Glutamatergic neuron (in vitro differentiated cells): ENCODE data around the gene VPS11. TPM values are rescaled to one million over a fixed set of nuclear protein-coding genes. Genes with fewer than 3 reads are reported as not detected.

Source experiments
- DNase-seq: peaks from one replicate; pipeline ENCODE4 v3.0.0; 2022
- H3K27ac Mint-ChIP-seq: one replicate; pipeline ENCODE4 v1.8.0; 2020; ENCODE audit warnings: mild to moderate bottlenecking, mixed read lengths, inconsistent platforms; ENCODE audit not compliant: unreplicated experiment
- H3K27me3 Mint-ChIP-seq: one replicate; pipeline ENCODE4 v1.8.0; 2020; ENCODE audit warnings: mild to moderate bottlenecking, moderate library complexity, mixed read lengths, inconsistent platforms; ENCODE audit not compliant: unreplicated experiment
- H3K36me3 Mint-ChIP-seq: one replicate; pipeline ENCODE4 v1.8.0; 2020; ENCODE audit warnings: mild to moderate bottlenecking, mixed read lengths, inconsistent platforms; ENCODE audit not compliant: unreplicated experiment
- H3K4me1 Mint-ChIP-seq: one replicate; pipeline ENCODE4 v1.8.0; 2020; ENCODE audit warnings: mild to moderate bottlenecking, low read depth, mixed read lengths, inconsistent platforms; ENCODE audit not compliant: unreplicated experiment
- H3K4me3 Mint-ChIP-seq: one replicate; pipeline ENCODE4 v1.8.0; 2020; ENCODE audit warnings: mild to moderate bottlenecking, mixed read lengths, inconsistent platforms; ENCODE audit not compliant: unreplicated experiment
- H3K9me3 Mint-ChIP-seq: one replicate; pipeline ENCODE4 v1.8.0; 2020; ENCODE audit warnings: mild to moderate bottlenecking, moderate library complexity, mixed read lengths, inconsistent platforms; ENCODE audit not compliant: unreplicated experiment
- microRNA-seq: library from miRNA; unstranded; fragments of <30 nt; microRNA quantifications from one replicate; pipeline ENCODE4, GENCODE V29; 2020; ENCODE audit not compliant: unreplicated experiment
- total RNA-seq: library from RNA; stranded (reverse); fragmentation: NEBNext Ultra II Directional; extraction: Animal tissue kit (Norgen Biotek cat#: 25700); gene quantifications from one replicate; pipeline ENCODE4 v1.2.1, GENCODE V29; 2021; ENCODE audit not compliant: unreplicated experiment
- TF ChIP-seq, protein P1 (sequence below): fragments of 200-600 bp; sonication (generic); IDR thresholded peaks from one replicate; pipeline ENCODE4 v1.5.0; 2021; ENCODE audit not compliant: partially characterized antibody, unreplicated experiment

VPS11 gene
- total RNA-seq, 1 donor from 2014 or later, result 32.7 TPM

DNA sequence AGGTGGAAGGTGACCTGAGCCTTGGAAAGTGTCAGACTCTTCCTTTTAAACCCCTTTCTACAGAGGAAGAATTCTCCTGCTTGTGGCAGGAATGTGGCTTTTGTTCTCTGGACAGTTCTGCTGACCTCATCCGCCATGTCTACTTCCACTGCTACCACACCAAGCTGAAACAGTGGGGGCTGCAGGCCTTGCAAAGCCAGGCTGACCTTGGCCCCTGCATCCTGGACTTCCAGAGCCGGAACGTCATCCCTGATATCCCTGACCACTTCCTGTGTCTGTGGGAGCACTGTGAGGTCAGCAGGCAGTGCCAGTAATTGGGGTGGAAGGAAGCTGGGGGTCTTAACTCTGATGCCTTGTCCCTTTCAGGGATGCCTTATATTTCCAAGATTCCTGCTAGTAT, 63.0 kb downstream of the VPS11 start:
- Mint-ChIP-seq H3K27ac (no peak overlapping the region), H3K9me3 (no peaks in the 10 kb centered on the region), H3K4me3 (no peak overlapping the region), H3K4me1 (no peaks in the 10 kb centered on the region), H3K36me3 (no peaks in the 10 kb centered on the region), H3K27me3 (no peaks in the 10 kb centered on the region)
- TF ChIP-seq, protein P1, sequence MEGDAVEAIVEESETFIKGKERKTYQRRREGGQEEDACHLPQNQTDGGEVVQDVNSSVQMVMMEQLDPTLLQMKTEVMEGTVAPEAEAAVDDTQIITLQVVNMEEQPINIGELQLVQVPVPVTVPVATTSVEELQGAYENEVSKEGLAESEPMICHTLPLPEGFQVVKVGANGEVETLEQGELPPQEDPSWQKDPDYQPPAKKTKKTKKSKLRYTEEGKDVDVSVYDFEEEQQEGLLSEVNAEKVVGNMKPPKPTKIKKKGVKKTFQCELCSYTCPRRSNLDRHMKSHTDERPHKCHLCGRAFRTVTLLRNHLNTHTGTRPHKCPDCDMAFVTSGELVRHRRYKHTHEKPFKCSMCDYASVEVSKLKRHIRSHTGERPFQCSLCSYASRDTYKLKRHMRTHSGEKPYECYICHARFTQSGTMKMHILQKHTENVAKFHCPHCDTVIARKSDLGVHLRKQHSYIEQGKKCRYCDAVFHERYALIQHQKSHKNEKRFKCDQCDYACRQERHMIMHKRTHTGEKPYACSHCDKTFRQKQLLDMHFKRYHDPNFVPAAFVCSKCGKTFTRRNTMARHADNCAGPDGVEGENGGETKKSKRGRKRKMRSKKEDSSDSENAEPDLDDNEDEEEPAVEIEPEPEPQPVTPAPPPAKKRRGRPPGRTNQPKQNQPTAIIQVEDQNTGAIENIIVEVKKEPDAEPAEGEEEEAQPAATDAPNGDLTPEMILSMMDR, result no peak
- no peak for DNase-seq

Small RNAs within 50 kb of the gene (microRNA-seq; reads per million reads assigned to microRNA genes)
- gene MIR3656, result not detected

Other genes with a start within 250 kb of the VPS11 start
- not detected for gene CXCR5, start 183.9 kb upstream of the VPS11 start, total RNA-seq
- 13.0 TPM for gene BCL9L, start 141.9 kb upstream of the VPS11 start, total RNA-seq
- not detected for gene UPK2, start 111.5 kb upstream of the VPS11 start, total RNA-seq
- not detected for gene FOXR1, start 96.1 kb upstream of the VPS11 start, total RNA-seq
- gene CENATAC, start 69.7 kb upstream of the VPS11 start, total RNA-seq, result 72.3 TPM
- 673 TPM for gene RPS25, start 49.5 kb upstream of the VPS11 start, total RNA-seq
- 85.1 TPM for gene TRAPPC4, start 49.1 kb upstream of the VPS11 start, total RNA-seq
- gene SLC37A4, start 36.9 kb upstream of the VPS11 start, total RNA-seq, result 21.2 TPM
- gene HYOU1, start 10.6 kb upstream of the VPS11 start, total RNA-seq, result 193 TPM
- 30.4 TPM for gene HMBS, start 17.1 kb downstream of the VPS11 start, total RNA-seq
- 36.1 TPM for gene DPAGT1, start 34.0 kb downstream of the VPS11 start, total RNA-seq
- 32.8 TPM for gene C2CD2L, start 39.5 kb downstream of the VPS11 start, total RNA-seq
- gene HINFP, start 53.8 kb downstream of the VPS11 start, total RNA-seq, result 58.1 TPM
- gene ABCG4, start 81.2 kb downstream of the VPS11 start, total RNA-seq, result 2.4 TPM
- 1.7 TPM for gene NLRX1, start 100.9 kb downstream of the VPS11 start, total RNA-seq
- not detected for gene NHERF4, start 117.7 kb downstream of the VPS11 start, total RNA-seq
- 40.5 TPM for gene CBL, start 138.5 kb downstream of the VPS11 start, total RNA-seq
- 11.4 TPM for gene MCAM, start 249.3 kb downstream of the VPS11 start, total RNA-seq